Activated CD8-positive, alpha-beta T cell treated with anti-CD3 and anti-CD28 coated beads for 36 hours (primary cell): ENCODE results near the gene TMEM63B. TPM values are rescaled to one million over a fixed set of nuclear protein-coding genes. Genes with fewer than 3 reads are reported as not detected.

ENCODE experiments used
- ATAC-seq: fragments of 200-7000 bp; cut with Tn5 transposase; one replicate; pipeline ENCODE4 v1.10.0; 2021; ENCODE audit warnings: mild to moderate bottlenecking, moderate library complexity
- CTCF ChIA-PET: fragments of 350-600 bp; sonication (Branson Sonifier 250); formaldehyde crosslinking; loops from one replicate; lab custom pipeline; 2021; ENCODE audit warnings: antibody characterized with exemption; lab: Charles Lee
- POLR2A ChIA-PET: fragments of 350-600 bp; sonication (Branson Sonifier 250); formaldehyde crosslinking; loops from one replicate; lab custom pipeline; 2021; ENCODE audit warnings: antibody characterized with exemption; lab: Charles Lee
- DNase-seq: peaks from one replicate; pipeline ENCODE4 v3.0.0-alpha.2; 2020
- H3K27ac Mint-ChIP-seq: one replicate; pipeline ENCODE4 v1.8.0; 2021; ENCODE audit warnings: mild to moderate bottlenecking, mixed read lengths
- H3K27me3 Mint-ChIP-seq: one replicate; pipeline ENCODE4 v1.8.0; 2021; ENCODE audit warnings: mixed read lengths
- H3K36me3 Mint-ChIP-seq: one replicate; pipeline ENCODE4 v1.8.0; 2021; ENCODE audit warnings: low read depth, mixed read lengths
- H3K4me1 Mint-ChIP-seq: one replicate; pipeline ENCODE4 v1.8.0; 2021; ENCODE audit warnings: low read depth, mixed read lengths
- H3K4me3 Mint-ChIP-seq: one replicate; pipeline ENCODE4 v1.8.0; 2021; ENCODE audit warnings: mild to moderate bottlenecking, moderate library complexity, mixed read lengths
- H3K9me3 Mint-ChIP-seq: one replicate; pipeline ENCODE4 v1.8.0; 2021; ENCODE audit warnings: mixed read lengths
- intact Hi-C: fragments of 100-400 bp; cut with micrococcal nuclease; formaldehyde crosslinking; loops from one replicate; pipeline ENCODE4 v1.10.0; 2022
- total RNA-seq, 2 experiments: library from RNA; stranded (reverse); gene quantifications; one replicate each; pipeline ENCODE4 v1.2.3, GENCODE V29; 2021
- TF ChIP-seq, protein P1 (sequence below): fragments of 200-600 bp; IDR thresholded peaks from one replicate; pipeline ENCODE4 v1.8.0; 2022; ENCODE audit warnings: antibody characterized with exemption, mild to moderate bottlenecking

Gene TMEM63B
- total RNA-seq, 2 experiments from 2014 or later: 9.1 to 12.9 TPM

DNA sequence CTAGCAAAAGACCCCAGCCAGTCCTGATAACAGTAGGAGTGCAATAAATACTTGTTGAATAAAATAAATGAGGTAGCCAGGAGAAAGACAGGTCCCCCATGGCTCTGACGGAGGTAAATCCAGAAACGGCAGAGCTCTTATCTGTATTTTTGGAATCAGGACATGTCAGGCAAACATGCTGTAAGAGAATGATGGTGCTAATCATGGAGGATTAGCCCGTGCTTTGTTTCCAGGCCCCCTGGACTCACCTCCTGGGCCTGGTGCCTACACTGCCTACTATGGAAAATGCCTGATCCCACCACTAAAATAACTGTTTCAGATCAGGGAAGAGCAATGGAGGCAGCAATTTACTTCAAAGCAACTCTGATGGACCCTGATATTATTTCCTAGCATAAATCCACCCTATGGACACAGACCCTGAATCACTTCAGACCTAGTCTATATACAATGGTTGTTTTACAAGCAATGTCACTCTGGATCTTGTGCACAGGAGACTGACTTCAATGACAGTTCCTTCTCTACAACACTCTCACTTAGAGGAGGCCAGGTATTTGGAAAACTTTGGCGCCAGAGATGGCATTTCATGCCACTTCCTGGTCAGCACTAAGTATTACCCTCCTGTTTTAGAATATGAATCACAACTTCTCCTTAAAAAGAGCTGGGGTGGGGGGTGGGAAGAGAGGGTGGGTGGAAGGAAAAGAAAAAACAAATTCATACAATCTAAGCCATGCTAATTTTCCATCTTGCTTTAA, 6.5 kb upstream of the TMEM63B start:
- Mint-ChIP-seq H3K27ac (no peak overlapping the region), H3K9me3 (no peaks in the 10 kb centered on the region), H3K27me3 (no peaks in the 10 kb centered on the region), H3K4me1 (peaks cover 76% of the 10 kb centered on the region), H3K4me3 (no peak overlapping the region), H3K36me3 (peaks cover 14% of the 10 kb centered on the region)
- ChIA-PET CTCF (interaction anchor here (0.8 to 2.1 kb wide), 3 partner anchors 24 to 121 kb away, joined by 3 to 5 read pairs (median 4); no protein-coding TSS in a partner anchor), POLR2A (no interaction called here)
- no peak for DNase-seq
- no peak for ATAC-seq
- TF ChIP-seq, protein P1, sequence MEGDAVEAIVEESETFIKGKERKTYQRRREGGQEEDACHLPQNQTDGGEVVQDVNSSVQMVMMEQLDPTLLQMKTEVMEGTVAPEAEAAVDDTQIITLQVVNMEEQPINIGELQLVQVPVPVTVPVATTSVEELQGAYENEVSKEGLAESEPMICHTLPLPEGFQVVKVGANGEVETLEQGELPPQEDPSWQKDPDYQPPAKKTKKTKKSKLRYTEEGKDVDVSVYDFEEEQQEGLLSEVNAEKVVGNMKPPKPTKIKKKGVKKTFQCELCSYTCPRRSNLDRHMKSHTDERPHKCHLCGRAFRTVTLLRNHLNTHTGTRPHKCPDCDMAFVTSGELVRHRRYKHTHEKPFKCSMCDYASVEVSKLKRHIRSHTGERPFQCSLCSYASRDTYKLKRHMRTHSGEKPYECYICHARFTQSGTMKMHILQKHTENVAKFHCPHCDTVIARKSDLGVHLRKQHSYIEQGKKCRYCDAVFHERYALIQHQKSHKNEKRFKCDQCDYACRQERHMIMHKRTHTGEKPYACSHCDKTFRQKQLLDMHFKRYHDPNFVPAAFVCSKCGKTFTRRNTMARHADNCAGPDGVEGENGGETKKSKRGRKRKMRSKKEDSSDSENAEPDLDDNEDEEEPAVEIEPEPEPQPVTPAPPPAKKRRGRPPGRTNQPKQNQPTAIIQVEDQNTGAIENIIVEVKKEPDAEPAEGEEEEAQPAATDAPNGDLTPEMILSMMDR: no peak
- intact Hi-C loops: no loop called here

- peak; percentile 50 for DNase-seq
- ChIA-PET CTCF (interaction anchor here (1.1 to 2.3 kb wide), 6 partner anchors 10 to 216 kb away, joined by 3 to 7 read pairs (median 4); no protein-coding TSS in a partner anchor), POLR2A (interaction anchor here (0.8 to 1.0 kb wide), 2 partner anchors 23 to 124 kb away, joined by 3 read pairs; partner anchors contain the start of gene HSP90AB1)
- peaks cover 71% of the 10 kb centered on the region for H3K4me1 Mint-ChIP-seq
- no peaks in the 10 kb centered on the region for H3K27me3 Mint-ChIP-seq
- H3K27ac Mint-ChIP-seq: peak overlapping the region; percentile 18
- TF ChIP-seq, protein P1: no peak
- no peak for ATAC-seq
- H3K9me3 Mint-ChIP-seq: no peaks in the 10 kb centered on the region
- intact Hi-C loops: no loop called here
- H3K4me3 Mint-ChIP-seq: peak overlapping the region; percentile 2
- peaks cover 23% of the 10 kb centered on the region for H3K36me3 Mint-ChIP-seq
Measured at GRCh38 chr6:44122801-44123200, 4.6 kb upstream of the TMEM63B start.

DNA sequence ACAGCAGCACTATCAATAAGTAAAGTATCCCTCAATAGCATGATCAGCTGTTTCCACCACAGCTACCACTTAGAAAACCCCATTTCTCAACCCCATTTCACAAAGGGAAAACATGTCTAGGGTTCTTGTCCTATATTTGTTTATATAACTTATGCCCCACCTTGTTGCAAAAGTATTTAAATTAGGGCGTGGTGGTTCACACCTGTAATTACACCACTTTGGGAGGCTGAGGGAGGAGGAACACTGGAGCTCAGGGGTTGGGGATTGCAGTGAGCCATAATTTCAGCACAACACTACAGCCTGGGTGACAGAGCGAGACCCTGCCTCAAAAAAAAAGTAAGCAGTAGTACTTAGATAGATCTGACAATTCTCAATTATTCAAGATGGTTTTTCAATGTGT, 3.8 kb upstream of the TMEM63B start:
- ChIA-PET CTCF (interaction anchor here (1.1 to 2.3 kb wide), 5 partner anchors 12 to 216 kb away, joined by 3 to 7 read pairs (median 4); no protein-coding TSS in a partner anchor), POLR2A (interaction anchor here (0.8 to 1.0 kb wide), 3 partner anchors 24 to 125 kb away, joined by 3 read pairs; partner anchors contain the start of gene HSP90AB1)
- H3K4me1 Mint-ChIP-seq: peaks cover 64% of the 10 kb centered on the region
- no peaks in the 10 kb centered on the region for H3K9me3 Mint-ChIP-seq
- no peak for DNase-seq
- intact Hi-C loops: no loop called here
- no peak overlapping the region for H3K27ac Mint-ChIP-seq
- TF ChIP-seq, protein P1: no peak
- H3K27me3 Mint-ChIP-seq: no peaks in the 10 kb centered on the region
- no peak overlapping the region for H3K4me3 Mint-ChIP-seq
- H3K36me3 Mint-ChIP-seq: peaks cover 21% of the 10 kb centered on the region
- no peak for ATAC-seq

DNA sequence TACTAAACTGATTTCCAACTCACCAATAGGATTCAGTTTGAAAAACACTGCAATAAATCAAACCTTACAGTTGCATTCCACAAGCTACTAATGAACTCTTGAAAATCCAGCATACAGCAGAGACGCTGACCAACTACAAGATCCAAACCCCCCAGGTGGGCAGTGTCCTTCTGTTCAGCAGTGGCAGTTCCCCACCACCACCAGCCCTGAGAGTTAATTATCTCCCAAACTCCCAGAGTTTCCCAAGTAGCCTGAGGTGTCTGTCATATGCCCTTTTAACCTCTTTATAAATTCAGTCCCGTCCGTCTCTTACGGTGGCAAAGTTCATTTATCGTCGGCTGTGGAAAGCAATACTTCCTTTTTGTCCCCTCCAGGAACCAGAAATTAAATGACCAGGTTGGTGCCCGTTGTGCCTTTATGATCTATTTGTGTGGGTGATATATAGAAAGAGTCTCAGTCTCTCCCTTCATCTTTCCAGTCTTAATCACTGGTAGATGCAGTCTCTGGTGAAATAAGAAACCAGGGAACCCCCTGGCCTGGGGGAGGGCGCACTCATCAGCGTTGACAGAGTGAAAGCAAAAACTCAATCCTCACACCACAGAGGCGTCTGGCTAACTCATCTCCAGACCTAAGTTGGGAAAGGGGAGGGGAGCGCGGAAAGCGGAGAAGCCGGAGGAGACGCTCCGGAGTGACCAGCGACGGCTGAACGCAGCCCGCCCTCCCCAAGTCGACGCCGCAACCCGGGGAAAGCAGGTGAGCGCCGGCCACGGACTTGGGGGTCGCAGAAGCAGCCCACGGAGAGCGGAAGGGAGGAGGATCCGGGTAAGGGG, 819 bp upstream of the TMEM63B start:
- Mint-ChIP-seq H3K4me3 (peak overlapping the region; percentile 84), H3K36me3 (peaks cover 21% of the 10 kb centered on the region), H3K27me3 (no peaks in the 10 kb centered on the region), H3K9me3 (no peaks in the 10 kb centered on the region), H3K27ac (peak overlapping the region; percentile 96), H3K4me1 (peaks cover 43% of the 10 kb centered on the region)
- TF ChIP-seq, protein P1: no peak
- peak; percentile 78 for ATAC-seq
- intact Hi-C loops: no loop called here
- CTCF ChIA-PET: no interaction called here
- DNase-seq: peak; percentile 94
- POLR2A ChIA-PET: interaction anchor here (0.8 to 1.4 kb wide), 2 partner anchors 120 to 121 kb away, joined by 3 to 5 read pairs; partner anchors contain the start of gene HSP90AB1
